ENCODE results near the gene SPEF2. TPM values are rescaled to one million over a fixed set of nuclear protein-coding genes. Genes with fewer than 3 reads are reported as not detected.

Gene SPEF2
- total RNA-seq, 2 experiments from 2014 or later: 0.03 TPM; not detected in 1

- H4K20me1 ChIP-seq (ENCODE audit: insufficient read depth, low read length): no peaks in the 10 kb centered on the region
These were observed 193.6 kb downstream of the SPEF2 start for GRCh38 chr5:35811108-35811741.

DNA sequence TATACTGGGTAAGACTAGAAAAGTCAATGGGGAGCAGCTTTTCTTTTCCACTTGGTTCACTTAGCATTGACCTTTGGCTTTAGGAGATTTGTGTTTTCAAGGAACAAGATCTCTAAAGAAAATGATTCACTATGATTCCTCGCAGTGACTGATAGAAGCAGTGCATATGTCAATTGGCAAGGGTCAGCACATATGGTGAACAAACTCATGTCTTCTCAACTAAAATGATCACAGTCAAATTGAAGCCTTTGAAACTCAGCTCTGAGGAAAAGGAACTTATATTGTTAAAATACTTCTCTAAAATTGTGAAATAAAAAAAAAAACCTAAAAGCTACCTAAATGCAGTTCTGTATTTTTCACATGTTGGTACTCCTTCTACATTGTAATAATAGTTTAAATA lies 195.9 kb downstream of the SPEF2 start:
- no TSS peak for BruUV-seq (replicated peaks)
- POLR2A ChIA-PET: interaction anchor here (0.7 to 1.9 kb wide), 10 partner anchors 10 to 110 kb away, joined by 3 to 10 read pairs (median 4); no protein-coding TSS in a partner anchor
- Histone ChIP-seq H2AFZ (ENCODE audit: low read length) (no peak overlapping the region), H3K9me2 (ENCODE audit: insufficient read depth, low read length) (no peaks in the 10 kb centered on the region; the same call in 1 of the 2 replicates), H3K27ac (ENCODE audit: low read depth, low read length, poor library complexity, severe bottlenecking) (no peak overlapping the region), H3K79me2 (ENCODE audit: insufficient read depth, low read depth, low read length) (no peaks in the 10 kb centered on the region), H3K36me3 (ENCODE audit: insufficient read depth, low read length) (no peaks in the 10 kb centered on the region), H3K4me3 (ENCODE audit: low read depth, low read length, poor library complexity, severe bottlenecking) (no peak overlapping the region), H3K4me1 (ENCODE audit: insufficient read depth, low read length, poor library complexity, severe bottlenecking) (peaks cover 6% of the 10 kb centered on the region), H3K9me3 (ENCODE audit: low read length) (no peaks in the 10 kb centered on the region), H4K20me1 (ENCODE audit: insufficient read depth, low read length) (no peaks in the 10 kb centered on the region), H3K4me2 (ENCODE audit: low read length) (no peak overlapping the region)
- CTCF ChIA-PET (ENCODE audit: unreplicated experiment): no interaction called here
- no peak for DNase-seq (ENCODE audit: low spot score)
- intact Hi-C loops (cut with micrococcal nuclease; ENCODE audit: unreplicated experiment): loop anchor here (2.0 kb wide), 1 partner anchor 63 kb away; no protein-coding TSS in a partner anchor
- TF ChIP-seq EZH2phosphoT487 (IDR thresholded peaks at IDR 0.05; ENCODE audit: borderline replicate concordance, low read depth, low read length): no peak
- TF ChIP-seq CTCF (conservative IDR thresholded peaks at IDR 0.05; ENCODE audit: low read length): no peak

More at GRCh38 chr5:35811108-35811741, 193.6 kb downstream of the SPEF2 start:
- Histone ChIP-seq H3K79me2 (ENCODE audit: insufficient read depth, low read depth, low read length) (no peaks in the 10 kb centered on the region), H3K4me1 (ENCODE audit: insufficient read depth, low read length, poor library complexity, severe bottlenecking) (peaks cover 6% of the 10 kb centered on the region), H3K36me3 (ENCODE audit: insufficient read depth, low read length) (no peaks in the 10 kb centered on the region), H2AFZ (ENCODE audit: low read length) (no peak overlapping the region), H3K9me3 (ENCODE audit: low read length) (no peaks in the 10 kb centered on the region), H3K9me2 (ENCODE audit: insufficient read depth, low read length) (no peaks in the 10 kb centered on the region; the same call in 1 of the 2 replicates), H3K27ac (ENCODE audit: low read depth, low read length, poor library complexity, severe bottlenecking) (no peak overlapping the region), H3K4me3 (ENCODE audit: low read depth, low read length, poor library complexity, severe bottlenecking) (no peak overlapping the region), H3K4me2 (ENCODE audit: low read length) (no peak overlapping the region)
- ChIA-PET POLR2A (interaction anchor here (0.6 to 0.7 kb wide), 3 partner anchors 18 to 113 kb away, joined by 3 to 4 read pairs (median 3); no protein-coding TSS in a partner anchor), CTCF (ENCODE audit: unreplicated experiment) (no interaction called here)
- no peak for DNase-seq (ENCODE audit: low spot score)
- BruUV-seq (replicated peaks): no TSS peak
- intact Hi-C loops (cut with micrococcal nuclease; ENCODE audit: unreplicated experiment): no loop called here
- no peak for TF ChIP-seq EZH2phosphoT487 (IDR thresholded peaks at IDR 0.05; ENCODE audit: borderline replicate concordance, low read depth, low read length)
- no peak for TF ChIP-seq CTCF (conservative IDR thresholded peaks at IDR 0.05; ENCODE audit: low read length)
